Sigmoid colon (tissue), 7 donors: ENCODE results near the gene ILRUN. TPM values are rescaled to one million over a fixed set of nuclear protein-coding genes. Genes with fewer than 3 reads are reported as not detected.
"Not testable (repeated sequence)": the region's sequence is repeated elsewhere in the genome, so short reads cannot be mapped to it uniquely, and the experiment has no call there.

ENCODE experiments used
- DNase-seq: peaks from one replicate; pipeline ENCODE4 v3.0.0-alpha.2; 2019
- H3K27ac ChIP-seq, 4 donors: fragments of 200-600 bp; sonication (generic); one replicate each; pipeline ENCODE4 v1.5.1; 2016 to 2019; ENCODE audit warnings: mild to moderate bottlenecking in 1 of 4
- H3K27me3 ChIP-seq, 3 donors: fragments of 200-600 bp; sonication (generic); one replicate each; pipeline ENCODE4 v1.5.1; 2019; ENCODE audit warnings: mild to moderate bottlenecking in 1 of 3
- H3K36me3 ChIP-seq, 4 donors: fragments of 200-600 bp; sonication (generic); one replicate each; pipeline ENCODE4 v1.5.1; 2016 to 2019
- H3K4me1 ChIP-seq, 4 donors: fragments of 200-600 bp; sonication (generic); one replicate each; pipeline ENCODE4 v1.5.1; 2017 to 2019
- H3K4me3 ChIP-seq, 4 donors: fragments of 200-600 bp; sonication (generic); one replicate each; pipeline ENCODE4 v1.5.1; 2017 to 2019; ENCODE audit warnings: mild to moderate bottlenecking in 2 of 4, moderate library complexity in 1 of 4
- H3K9me3 ChIP-seq, 4 donors: fragments of 200-600 bp in 3 of 4; sonication (generic) in 3 of 4; one replicate each; pipeline versions ENCODE4 v1.5.1 to v1.6.1; 2013 to 2019
- EP300 ChIP-seq, 4 donors: sonication (generic); formaldehyde crosslinking; IDR thresholded peaks; one replicate each; pipeline ENCODE4 v1.6.1; 2017; ENCODE audit warnings: antibody characterized with exemption in 4 of 4
- POLR2A ChIP-seq, 2 donors: fragments of 450-650 bp; IDR thresholded peaks; one replicate each; pipeline ENCODE4 v1.6.1; 2016; ENCODE audit warnings: antibody characterized with exemption in 2 of 2, mild to moderate bottlenecking in 2 of 2, moderate library complexity in 2 of 2
- POLR2AphosphoS5 ChIP-seq, 4 donors: sonication (generic); formaldehyde crosslinking; IDR thresholded peaks; one replicate each; pipeline ENCODE4 v1.6.1; 2017; ENCODE audit warnings: antibody characterized with exemption in 4 of 4
- WGBS, 2 donors: extraction: QIAGEN DNeasy Blood & Tissue Kit; methylation state at CpG; one replicate each; pipeline ENCODE4 v1.1.7; 2013; 5-methylcytosine and 5-hydroxymethylcytosine counted together
- intact Hi-C: fragments of 100-400 bp; cut with DNase I; formaldehyde crosslinking; loops from one replicate; pipeline ENCODE4 v1.15.1; 2023
- polyA plus RNA-seq, 3 donors: library from polyadenylated mRNA; stranded (reverse); fragments of 200-250 nt; gene quantifications; one replicate each; pipeline ENCODE4 v1.2.3, GENCODE V29; 2013
- total RNA-seq, 4 donors: library from RNA; depleted of rRNA; stranded (reverse); fragments of >200 nt; gene quantifications; one replicate each; pipeline ENCODE4 v1.1.0, GENCODE V29; 2016
- TF ChIP-seq, protein P1 (sequence below), 4 experiments: fragments of 450-650 bp in 3 of 4; fragments of 200-600 bp in 1 of 4; IDR thresholded peaks; one replicate each; pipeline ENCODE4 v1.5.1; 2016 to 2019; ENCODE audit warnings: antibody characterized with exemption in 4 of 4, mild to moderate bottlenecking in 3 of 4, moderate library complexity in 2 of 4
- donor health status: healthy with polysubstance abuse.
- donor health status: Bipolar disorder and iron deficiency.
- donor health status: healthy.

The ILRUN gene
- total and polyA plus RNA-seq, 7 donors = 35.4 to 79.3 (median 62.7) TPM

- H3K4me3 ChIP-seq = no peak overlapping the region
- H3K27ac ChIP-seq = no peak overlapping the region
- H3K4me1 ChIP-seq = no peaks in the 10 kb centered on the region
- H3K27me3 ChIP-seq = no peaks in the 10 kb centered on the region
- 56 to 57% methylated on average over 2 of the region's 2 CpGs for WGBS, 2 donors
- TF ChIP-seq, protein P1, sequence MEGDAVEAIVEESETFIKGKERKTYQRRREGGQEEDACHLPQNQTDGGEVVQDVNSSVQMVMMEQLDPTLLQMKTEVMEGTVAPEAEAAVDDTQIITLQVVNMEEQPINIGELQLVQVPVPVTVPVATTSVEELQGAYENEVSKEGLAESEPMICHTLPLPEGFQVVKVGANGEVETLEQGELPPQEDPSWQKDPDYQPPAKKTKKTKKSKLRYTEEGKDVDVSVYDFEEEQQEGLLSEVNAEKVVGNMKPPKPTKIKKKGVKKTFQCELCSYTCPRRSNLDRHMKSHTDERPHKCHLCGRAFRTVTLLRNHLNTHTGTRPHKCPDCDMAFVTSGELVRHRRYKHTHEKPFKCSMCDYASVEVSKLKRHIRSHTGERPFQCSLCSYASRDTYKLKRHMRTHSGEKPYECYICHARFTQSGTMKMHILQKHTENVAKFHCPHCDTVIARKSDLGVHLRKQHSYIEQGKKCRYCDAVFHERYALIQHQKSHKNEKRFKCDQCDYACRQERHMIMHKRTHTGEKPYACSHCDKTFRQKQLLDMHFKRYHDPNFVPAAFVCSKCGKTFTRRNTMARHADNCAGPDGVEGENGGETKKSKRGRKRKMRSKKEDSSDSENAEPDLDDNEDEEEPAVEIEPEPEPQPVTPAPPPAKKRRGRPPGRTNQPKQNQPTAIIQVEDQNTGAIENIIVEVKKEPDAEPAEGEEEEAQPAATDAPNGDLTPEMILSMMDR (IDR thresholded peaks at IDR 0.05) = no peak
- no peak for TF ChIP-seq EP300 (IDR thresholded peaks at IDR 0.05)
- TF ChIP-seq POLR2AphosphoS5 (IDR thresholded peaks at IDR 0.05) = no peak
- no peak for TF ChIP-seq POLR2A (IDR thresholded peaks at IDR 0.05)
- DNase-seq = no peak
- intact Hi-C loops = no loop called here
- no peaks in the 10 kb centered on the region for H3K9me3 ChIP-seq
- no peaks in the 10 kb centered on the region for H3K36me3 ChIP-seq
Measured at GRCh38 chr6:34723203-34723602, 26.6 kb upstream of the ILRUN start.

DNA sequence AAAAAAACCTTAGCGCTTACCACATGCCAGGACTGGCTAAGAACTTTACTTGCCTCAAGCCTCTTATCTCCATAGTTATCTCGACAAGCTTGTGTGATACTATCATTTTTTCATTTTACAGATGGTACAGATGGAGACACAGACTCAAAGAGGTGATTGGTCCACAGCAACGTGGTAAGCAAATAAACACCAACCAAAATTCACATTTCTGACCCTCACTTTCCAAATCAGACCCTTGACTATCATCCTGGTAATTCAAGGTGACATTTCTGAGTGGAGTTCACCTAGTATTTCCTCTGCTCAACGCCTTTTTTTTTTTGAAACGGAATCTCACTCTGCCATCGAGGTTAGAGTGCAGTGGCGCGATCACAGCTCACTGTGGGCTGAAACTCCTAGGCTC, 25.9 kb upstream of the ILRUN start:
- DNase-seq = no peak
- H3K4me3 ChIP-seq = no peak overlapping the region
- intact Hi-C loops = no loop called here
- TF ChIP-seq POLR2AphosphoS5 (IDR thresholded peaks at IDR 0.05) (no peak), POLR2A (IDR thresholded peaks at IDR 0.05) (no peak), EP300 (IDR thresholded peaks at IDR 0.05) (no peak)
- TF ChIP-seq, protein P1 (IDR thresholded peaks at IDR 0.05) = no peak
- H3K27me3 ChIP-seq = no peaks in the 10 kb centered on the region
- no peak overlapping the region for H3K27ac ChIP-seq
- WGBS, 2 donors = 86 to 88% methylated on average over 8 of the region's 8 CpGs
- H3K36me3 ChIP-seq = no peaks in the 10 kb centered on the region
- H3K4me1 ChIP-seq = no peaks in the 10 kb centered on the region
- H3K9me3 ChIP-seq = no peaks in the 10 kb centered on the region

DNA sequence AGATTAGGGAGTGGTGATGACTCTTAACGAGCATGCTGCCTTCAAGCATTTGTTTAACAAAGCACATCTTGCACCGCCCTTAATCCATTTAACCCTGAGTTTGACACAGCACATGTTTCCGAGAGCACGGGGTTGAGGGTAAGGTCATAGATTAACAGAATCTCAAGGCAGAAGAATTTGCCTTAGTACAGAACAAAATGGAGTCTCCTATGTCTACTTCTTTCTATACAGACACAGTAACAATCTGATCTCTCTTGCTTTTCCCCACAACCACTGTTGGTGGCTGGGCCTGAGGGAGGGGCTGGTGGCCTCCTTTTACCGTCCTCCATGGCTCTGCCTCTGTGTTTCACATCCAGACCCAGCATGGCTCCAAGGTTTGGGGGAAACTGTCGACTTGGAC, 23.6 kb upstream of the ILRUN start:
- H3K27me3 ChIP-seq, intact Hi-C loops, H3K27ac ChIP-seq, DNase-seq, H3K4me3 ChIP-seq, H3K36me3 ChIP-seq, H3K9me3 ChIP-seq, H3K4me1 ChIP-seq: not testable (repeated sequence)
- 63 to 65% methylated on average over 6 of the region's 6 CpGs for WGBS, 2 donors

DNA sequence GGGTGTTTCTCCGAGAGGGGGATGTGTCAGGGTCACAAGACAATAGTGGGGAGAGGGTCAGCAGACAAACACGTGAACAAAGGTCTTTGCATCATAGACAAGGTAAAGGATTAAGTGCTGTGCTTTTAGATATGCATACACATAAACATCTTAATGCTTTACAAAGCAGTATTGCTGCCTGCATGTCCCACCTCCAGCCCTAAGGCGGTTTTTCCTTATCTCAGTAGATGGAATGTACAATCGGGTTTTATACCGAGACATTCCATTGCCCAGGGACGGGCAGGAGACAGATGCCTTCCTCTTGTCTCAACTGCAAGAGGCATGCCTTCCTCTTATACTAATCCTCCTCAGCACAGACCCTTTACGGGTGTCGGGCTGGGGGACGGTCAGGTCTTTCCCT, 23.1 kb upstream of the ILRUN start:
- intact Hi-C loops = not testable (repeated sequence)

GRCh38 chr6:34718976-34719375, 22.4 kb upstream of the ILRUN start:
- TF ChIP-seq, protein P1 (IDR thresholded peaks at IDR 0.05) = no peak
- TF ChIP-seq POLR2AphosphoS5 (IDR thresholded peaks at IDR 0.05) = no peak
- no peak for TF ChIP-seq POLR2A (IDR thresholded peaks at IDR 0.05)
- no peak for TF ChIP-seq EP300 (IDR thresholded peaks at IDR 0.05)
- DNase-seq = no peak
- Histone ChIP-seq H3K27me3 (no peaks in the 10 kb centered on the region), H3K36me3 (no peaks in the 10 kb centered on the region), H3K4me1 (no peaks in the 10 kb centered on the region), H3K9me3 (no peaks in the 10 kb centered on the region), H3K4me3 (no peak overlapping the region), H3K27ac (no peak overlapping the region)
- WGBS, 2 donors = 87 to 89% methylated on average over 4 of the region's 4 CpGs
- intact Hi-C loops = no loop called here

More for the DNA sequence above, 23.1 kb upstream of the ILRUN start:
- DNase-seq, H3K36me3 ChIP-seq, H3K9me3 ChIP-seq, H3K27ac ChIP-seq, H3K4me3 ChIP-seq, H3K27me3 ChIP-seq, H3K4me1 ChIP-seq: not testable (repeated sequence)
- WGBS, 2 donors = 49 to 60% methylated on average over 8 of the region's 9 CpGs

DNA sequence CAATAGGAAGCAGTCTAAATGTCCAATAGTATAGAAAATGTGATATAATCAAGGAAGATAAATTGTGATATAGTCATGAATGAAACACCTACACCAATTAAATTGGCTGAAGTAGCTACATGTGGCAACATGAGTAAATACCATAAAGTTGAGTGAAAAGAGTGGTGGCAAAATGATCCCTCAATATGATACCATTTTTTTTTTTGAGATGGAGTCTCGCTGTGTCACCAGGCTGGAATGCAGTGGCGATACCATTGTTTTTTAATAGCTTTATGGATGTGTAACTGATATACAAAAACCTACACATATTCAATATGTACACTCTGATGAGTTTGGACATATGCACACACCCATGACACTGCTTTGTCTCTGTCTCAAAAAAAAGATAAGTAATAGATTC, 20.9 kb upstream of the ILRUN start:
- no peak overlapping the region for H3K4me3 ChIP-seq
- intact Hi-C loops = no loop called here
- DNase-seq = no peak
- no peaks in the 10 kb centered on the region for H3K4me1 ChIP-seq
- WGBS, 2 donors = 71 to 83% methylated on average over 2 of the region's 2 CpGs
- TF ChIP-seq EP300 (IDR thresholded peaks at IDR 0.05) = no peak
- no peak overlapping the region for H3K27ac ChIP-seq
- no peaks in the 10 kb centered on the region for H3K36me3 ChIP-seq
- H3K27me3 ChIP-seq = no peaks in the 10 kb centered on the region
- H3K9me3 ChIP-seq = no peaks in the 10 kb centered on the region
